ENCODE data around the gene LZTR1.

DNA sequence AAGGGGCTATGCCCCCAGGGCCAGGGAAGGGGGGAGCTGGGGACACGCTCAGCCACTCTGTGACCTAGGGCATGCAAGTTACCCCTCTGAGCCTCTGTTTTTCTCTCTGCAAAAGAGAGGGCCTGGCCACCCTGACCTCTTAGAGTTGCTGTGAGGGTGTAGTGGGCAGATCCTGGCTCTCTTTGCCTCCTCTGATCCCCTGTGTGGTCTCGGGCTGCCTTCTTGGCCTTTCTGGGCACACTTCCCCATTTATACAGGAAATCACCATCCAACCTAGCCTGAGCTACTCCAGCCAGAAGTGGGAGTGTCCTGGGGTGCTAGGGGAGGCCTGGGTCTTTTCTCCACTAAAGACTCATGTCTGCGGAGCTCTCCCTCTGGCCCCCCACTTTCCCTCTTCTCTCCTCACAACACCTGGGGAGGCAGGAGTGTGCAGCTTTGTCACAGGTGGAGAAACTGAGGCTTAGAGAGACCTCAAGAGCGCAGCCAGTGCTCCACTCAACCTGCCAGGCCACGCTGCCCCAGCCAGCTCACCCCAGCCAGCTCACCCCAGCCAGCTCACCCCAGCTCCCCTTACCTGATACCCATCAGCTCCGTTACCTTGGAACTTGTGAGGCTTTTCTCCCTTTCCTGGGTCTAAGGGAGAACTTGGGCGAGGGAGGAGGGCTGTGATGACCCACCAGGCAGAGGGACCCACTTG is 13.7 kb upstream of the LZTR1 start:
- no peak for TF ChIP-seq EZH2 (optimal IDR thresholded peaks at IDR 0.05; ENCODE audit: low read depth, low read length)
- TF ChIP-seq, protein P1, sequence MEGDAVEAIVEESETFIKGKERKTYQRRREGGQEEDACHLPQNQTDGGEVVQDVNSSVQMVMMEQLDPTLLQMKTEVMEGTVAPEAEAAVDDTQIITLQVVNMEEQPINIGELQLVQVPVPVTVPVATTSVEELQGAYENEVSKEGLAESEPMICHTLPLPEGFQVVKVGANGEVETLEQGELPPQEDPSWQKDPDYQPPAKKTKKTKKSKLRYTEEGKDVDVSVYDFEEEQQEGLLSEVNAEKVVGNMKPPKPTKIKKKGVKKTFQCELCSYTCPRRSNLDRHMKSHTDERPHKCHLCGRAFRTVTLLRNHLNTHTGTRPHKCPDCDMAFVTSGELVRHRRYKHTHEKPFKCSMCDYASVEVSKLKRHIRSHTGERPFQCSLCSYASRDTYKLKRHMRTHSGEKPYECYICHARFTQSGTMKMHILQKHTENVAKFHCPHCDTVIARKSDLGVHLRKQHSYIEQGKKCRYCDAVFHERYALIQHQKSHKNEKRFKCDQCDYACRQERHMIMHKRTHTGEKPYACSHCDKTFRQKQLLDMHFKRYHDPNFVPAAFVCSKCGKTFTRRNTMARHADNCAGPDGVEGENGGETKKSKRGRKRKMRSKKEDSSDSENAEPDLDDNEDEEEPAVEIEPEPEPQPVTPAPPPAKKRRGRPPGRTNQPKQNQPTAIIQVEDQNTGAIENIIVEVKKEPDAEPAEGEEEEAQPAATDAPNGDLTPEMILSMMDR (IDR thresholded peaks at IDR 0.05; ENCODE audit: low read length) = no peak
- TF ChIP-seq EZH2phosphoT487 (IDR thresholded peaks at IDR 0.05; ENCODE audit: low read length) = no peak

Data from MM.1S (cell line).